NCI-H2171 (cell line): Measurements from ENCODE around the gene TWF2.

Source experiments
- DNase-seq: peaks from one replicate; lab custom pipeline; 2025; lab: John Stamatoyannopoulos, UW

TWF2 gene

DNA sequence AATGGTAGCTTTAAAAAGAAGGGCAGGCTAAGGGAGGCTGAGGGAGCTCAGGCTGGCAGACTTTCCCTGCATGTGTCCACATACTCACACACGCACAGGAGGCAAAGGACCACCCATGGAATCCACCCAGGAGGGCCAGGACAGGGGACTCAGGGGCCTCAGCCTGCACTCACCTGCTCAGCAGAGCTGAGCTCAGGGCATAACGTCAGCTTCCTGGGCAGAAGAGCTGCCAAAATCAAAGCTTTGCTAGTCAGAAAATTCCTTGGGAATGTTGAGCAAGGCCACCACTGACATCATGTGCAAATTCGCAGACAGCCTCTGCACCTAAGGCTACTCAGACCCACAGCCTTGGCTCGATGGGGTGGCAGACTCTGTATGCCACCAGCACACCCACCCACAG is 57.4 kb downstream of the TWF2 start:
- no peak for DNase-seq
